Tibial nerve (tissue), 3 donors: ENCODE data around the gene ERO1B.

Experiments
- POLR2A ChIP-seq, 2 donors: fragments of 450-650 bp; IDR thresholded peaks; one replicate each; pipeline ENCODE4 v1.6.1; 2017; ENCODE audit warnings: antibody characterized with exemption in 2 of 2, mild to moderate bottlenecking in 2 of 2, moderate library complexity in 2 of 2
- TF ChIP-seq, protein P1 (sequence below), 5 experiments: fragments of 200-600 bp in 3 of 5; fragments of 450-650 bp in 2 of 5; sonication (generic) in 3 of 5; IDR thresholded peaks; one replicate each; pipeline ENCODE4 v1.5.1; 2016 to 2019; ENCODE audit warnings: antibody characterized with exemption in 5 of 5, mild to moderate bottlenecking in 3 of 5, moderate library complexity in 2 of 5

DNA sequence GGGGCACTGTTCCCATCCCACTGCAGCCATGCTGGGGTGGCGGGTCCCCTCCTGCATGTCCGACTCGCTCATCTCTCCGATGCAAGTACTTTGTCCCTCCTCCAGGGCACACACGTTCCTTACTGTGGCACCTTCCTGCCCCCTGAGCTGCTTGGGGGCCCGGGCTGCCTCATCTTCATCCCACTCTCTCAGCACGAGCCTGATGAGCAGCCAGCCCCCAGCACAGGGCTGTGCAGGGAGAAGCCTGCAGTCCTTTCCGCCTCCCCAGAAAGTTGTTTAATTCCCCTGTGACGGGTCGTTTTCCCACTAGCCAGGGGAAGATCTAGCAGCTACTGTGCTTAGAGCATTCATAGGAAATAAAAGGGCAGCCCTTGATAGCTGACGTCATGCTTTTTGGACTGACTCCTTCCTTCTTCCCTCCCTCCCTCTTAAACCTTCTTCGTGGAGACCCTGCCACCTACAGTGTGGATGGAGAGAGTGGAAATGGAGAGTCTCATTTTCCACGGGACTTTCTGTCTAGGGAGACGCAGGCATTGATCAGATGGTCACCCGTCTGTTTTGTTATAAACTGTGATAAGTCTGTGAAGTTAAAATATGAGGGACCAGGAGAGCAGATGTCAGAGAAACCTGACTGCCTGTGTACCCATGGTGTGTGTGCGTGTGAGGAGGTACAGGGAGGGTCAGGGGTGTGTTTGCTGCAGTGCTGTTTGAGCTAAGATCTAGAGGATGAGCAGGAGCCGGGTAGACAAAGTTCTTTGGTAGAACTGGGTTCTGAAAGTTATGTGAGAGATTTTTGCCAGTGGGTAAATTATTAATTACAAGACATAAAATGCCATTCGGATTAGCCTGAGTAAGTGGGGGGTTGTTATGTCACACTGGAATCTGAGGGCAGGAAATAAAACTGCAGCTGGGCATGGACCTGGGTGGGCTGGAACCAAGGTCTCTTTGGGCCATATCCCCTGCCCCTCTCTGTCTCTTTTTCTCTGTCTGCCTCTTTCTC, 105.1 kb downstream of the ERO1B start:
- TF ChIP-seq, protein P1, sequence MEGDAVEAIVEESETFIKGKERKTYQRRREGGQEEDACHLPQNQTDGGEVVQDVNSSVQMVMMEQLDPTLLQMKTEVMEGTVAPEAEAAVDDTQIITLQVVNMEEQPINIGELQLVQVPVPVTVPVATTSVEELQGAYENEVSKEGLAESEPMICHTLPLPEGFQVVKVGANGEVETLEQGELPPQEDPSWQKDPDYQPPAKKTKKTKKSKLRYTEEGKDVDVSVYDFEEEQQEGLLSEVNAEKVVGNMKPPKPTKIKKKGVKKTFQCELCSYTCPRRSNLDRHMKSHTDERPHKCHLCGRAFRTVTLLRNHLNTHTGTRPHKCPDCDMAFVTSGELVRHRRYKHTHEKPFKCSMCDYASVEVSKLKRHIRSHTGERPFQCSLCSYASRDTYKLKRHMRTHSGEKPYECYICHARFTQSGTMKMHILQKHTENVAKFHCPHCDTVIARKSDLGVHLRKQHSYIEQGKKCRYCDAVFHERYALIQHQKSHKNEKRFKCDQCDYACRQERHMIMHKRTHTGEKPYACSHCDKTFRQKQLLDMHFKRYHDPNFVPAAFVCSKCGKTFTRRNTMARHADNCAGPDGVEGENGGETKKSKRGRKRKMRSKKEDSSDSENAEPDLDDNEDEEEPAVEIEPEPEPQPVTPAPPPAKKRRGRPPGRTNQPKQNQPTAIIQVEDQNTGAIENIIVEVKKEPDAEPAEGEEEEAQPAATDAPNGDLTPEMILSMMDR (IDR thresholded peaks at IDR 0.05), result no peak
- TF ChIP-seq POLR2A (IDR thresholded peaks at IDR 0.05), result no peak
